ENCODE measurements around the gene BLTP3B. TPM values are rescaled to one million over a fixed set of nuclear protein-coding genes. Genes with fewer than 3 reads are reported as not detected.

The BLTP3B gene
- polyA plus RNA-seq, 1 experiment: 28.9 TPM

DNA sequence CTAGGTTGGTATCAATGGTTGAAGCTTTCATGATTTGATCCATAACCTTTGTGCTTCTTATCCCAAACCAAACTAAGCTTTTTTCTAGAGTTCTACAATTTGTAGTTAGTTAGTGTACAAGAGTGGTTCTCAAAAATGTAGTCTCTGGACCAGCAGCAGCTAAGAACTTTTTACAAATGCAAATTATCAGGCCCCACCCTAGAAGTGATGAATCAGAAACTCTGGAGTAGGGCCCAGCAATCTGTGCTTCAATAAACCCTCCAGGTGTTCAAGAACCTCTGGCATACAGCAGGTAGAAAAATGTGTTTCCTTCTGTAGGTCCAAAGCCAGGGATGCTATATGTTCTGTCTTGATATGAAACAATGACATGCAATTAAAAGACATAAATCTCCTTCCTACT is 31.8 kb upstream of the BLTP3B start:
- no peak overlapping the region for H3K27ac ChIP-seq (ENCODE audit: low read depth, low read length)
- H3K27me3 ChIP-seq (ENCODE audit: control insufficient read depth, insufficient read depth, low read length): no peaks in the 10 kb centered on the region
- no peak overlapping the region for H3K4me3 ChIP-seq (ENCODE audit: low read depth, low read length)
- no peak for DNase-seq (ENCODE audit: low read depth, low spot score)
- TF ChIP-seq, protein P1, sequence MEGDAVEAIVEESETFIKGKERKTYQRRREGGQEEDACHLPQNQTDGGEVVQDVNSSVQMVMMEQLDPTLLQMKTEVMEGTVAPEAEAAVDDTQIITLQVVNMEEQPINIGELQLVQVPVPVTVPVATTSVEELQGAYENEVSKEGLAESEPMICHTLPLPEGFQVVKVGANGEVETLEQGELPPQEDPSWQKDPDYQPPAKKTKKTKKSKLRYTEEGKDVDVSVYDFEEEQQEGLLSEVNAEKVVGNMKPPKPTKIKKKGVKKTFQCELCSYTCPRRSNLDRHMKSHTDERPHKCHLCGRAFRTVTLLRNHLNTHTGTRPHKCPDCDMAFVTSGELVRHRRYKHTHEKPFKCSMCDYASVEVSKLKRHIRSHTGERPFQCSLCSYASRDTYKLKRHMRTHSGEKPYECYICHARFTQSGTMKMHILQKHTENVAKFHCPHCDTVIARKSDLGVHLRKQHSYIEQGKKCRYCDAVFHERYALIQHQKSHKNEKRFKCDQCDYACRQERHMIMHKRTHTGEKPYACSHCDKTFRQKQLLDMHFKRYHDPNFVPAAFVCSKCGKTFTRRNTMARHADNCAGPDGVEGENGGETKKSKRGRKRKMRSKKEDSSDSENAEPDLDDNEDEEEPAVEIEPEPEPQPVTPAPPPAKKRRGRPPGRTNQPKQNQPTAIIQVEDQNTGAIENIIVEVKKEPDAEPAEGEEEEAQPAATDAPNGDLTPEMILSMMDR (IDR thresholded peaks at IDR 0.05; ENCODE audit: low read depth, low read length): no peak
- POLR2A ChIA-PET: no interaction called here
- H3K9me3 ChIP-seq (ENCODE audit: control insufficient read depth, insufficient read depth, low read length): no peaks in the 10 kb centered on the region
- CTCF ChIA-PET: interaction anchor here (1.4 to 1.8 kb wide), 2 partner anchors 20 to 21 kb away, joined by 3 to 9 read pairs; no protein-coding TSS in a partner anchor

GRCh38 chr12:100173111-100173510 is 30.4 kb upstream of the BLTP3B start:
- H3K9me3 ChIP-seq (ENCODE audit: control insufficient read depth, insufficient read depth, low read length): no peaks in the 10 kb centered on the region
- CTCF ChIA-PET: interaction anchor here (0.7 to 1.8 kb wide), 3 partner anchors 9 to 20 kb away, joined by 3 to 9 read pairs (median 3); no protein-coding TSS in a partner anchor
- no peak overlapping the region for H3K27ac ChIP-seq (ENCODE audit: low read depth, low read length)
- TF ChIP-seq, protein P1 (IDR thresholded peaks at IDR 0.05; ENCODE audit: low read depth, low read length): no peak
- no peak for DNase-seq (ENCODE audit: low read depth, low spot score)
- H3K4me3 ChIP-seq (ENCODE audit: low read depth, low read length): no peak overlapping the region
- POLR2A ChIA-PET: no interaction called here
- no peaks in the 10 kb centered on the region for H3K27me3 ChIP-seq (ENCODE audit: control insufficient read depth, insufficient read depth, low read length)

- POLR2A ChIA-PET: no interaction called here
- no peak overlapping the region for H3K4me3 ChIP-seq (ENCODE audit: low read depth, low read length)
- DNase-seq (ENCODE audit: low read depth, low spot score): no peak
- no peak overlapping the region for H3K27ac ChIP-seq (ENCODE audit: low read depth, low read length)
- CTCF ChIA-PET: interaction anchor here (1.9 kb wide), 1 partner anchor 17 kb away, joined by 5 read pairs; no protein-coding TSS in a partner anchor
- H3K27me3 ChIP-seq (ENCODE audit: control insufficient read depth, insufficient read depth, low read length): no peaks in the 10 kb centered on the region
- no peaks in the 10 kb centered on the region for H3K9me3 ChIP-seq (ENCODE audit: control insufficient read depth, insufficient read depth, low read length)
- TF ChIP-seq, protein P1 (IDR thresholded peaks at IDR 0.05; ENCODE audit: low read depth, low read length): no peak
Measured at GRCh38 chr12:100171248-100171647, 28.6 kb upstream of the BLTP3B start.

DNA sequence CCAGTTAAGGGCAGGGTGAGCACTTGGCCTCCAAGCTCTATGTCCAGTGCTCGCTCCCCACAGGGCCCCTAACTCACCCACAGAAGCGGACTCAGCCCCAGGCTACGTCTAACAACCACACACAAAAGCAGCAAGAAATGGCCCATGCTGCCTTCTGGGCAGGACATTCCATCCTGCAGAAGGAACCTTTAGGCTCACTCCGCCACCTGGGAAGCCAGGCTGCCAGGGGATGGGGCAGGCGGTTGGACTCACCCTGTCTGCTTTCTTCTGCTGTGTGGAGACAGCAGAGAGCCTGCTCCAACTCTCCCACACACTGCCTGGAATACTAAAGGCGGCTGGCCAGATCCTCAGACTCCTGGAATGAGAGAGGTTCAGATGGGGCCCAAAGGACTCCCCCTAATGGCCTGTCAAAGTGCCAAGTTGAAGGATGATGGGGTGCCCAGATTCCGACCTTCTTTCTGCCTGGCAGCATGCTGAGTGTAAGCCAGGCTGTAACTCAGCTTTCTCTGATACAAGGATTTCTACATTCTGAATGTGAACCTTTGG is 27.7 kb upstream of the BLTP3B start:
- Histone ChIP-seq H3K4me3 (ENCODE audit: low read depth, low read length) (no peak overlapping the region), H3K27me3 (ENCODE audit: control insufficient read depth, insufficient read depth, low read length) (peaks cover under 1% of the 10 kb centered on the region), H3K9me3 (ENCODE audit: control insufficient read depth, insufficient read depth, low read length) (no peaks in the 10 kb centered on the region), H3K27ac (ENCODE audit: low read depth, low read length) (no peak overlapping the region)
- ChIA-PET POLR2A (no interaction called here), CTCF (interaction anchor here (1.7 to 1.9 kb wide), 2 partner anchors 15 to 16 kb away, joined by 3 to 5 read pairs; no protein-coding TSS in a partner anchor)
- TF ChIP-seq, protein P1 (IDR thresholded peaks at IDR 0.05; ENCODE audit: low read depth, low read length): no peak
- no peak for DNase-seq (ENCODE audit: low read depth, low spot score)

GRCh38 chr12:100169345-100169744 is 26.7 kb upstream of the BLTP3B start:
- Histone ChIP-seq H3K4me3 (ENCODE audit: low read depth, low read length) (no peak overlapping the region), H3K27me3 (ENCODE audit: control insufficient read depth, insufficient read depth, low read length) (peaks cover 5% of the 10 kb centered on the region), H3K9me3 (ENCODE audit: control insufficient read depth, insufficient read depth, low read length) (no peaks in the 10 kb centered on the region), H3K27ac (ENCODE audit: low read depth, low read length) (no peak overlapping the region)
- CTCF ChIA-PET: interaction anchor here (0.7 to 1.9 kb wide), 3 partner anchors 14 to 253 kb away, joined by 3 to 10 read pairs (median 3); no protein-coding TSS in a partner anchor
- no peak for DNase-seq (ENCODE audit: low read depth, low spot score)
- TF ChIP-seq, protein P1 (IDR thresholded peaks at IDR 0.05; ENCODE audit: low read depth, low read length): no peak
- POLR2A ChIA-PET: no interaction called here

Measured in AG04450 (cell line).